ENCODE results near the gene CKS2. TPM values are rescaled to one million over a fixed set of nuclear protein-coding genes. Genes with fewer than 3 reads are reported as not detected.
A peak's percentile ranks its signal among the peaks of the same experiment; 100 is the strongest.

The CKS2 gene
- total RNA-seq, 1 experiment from 2014 or later: 299 TPM

DNA sequence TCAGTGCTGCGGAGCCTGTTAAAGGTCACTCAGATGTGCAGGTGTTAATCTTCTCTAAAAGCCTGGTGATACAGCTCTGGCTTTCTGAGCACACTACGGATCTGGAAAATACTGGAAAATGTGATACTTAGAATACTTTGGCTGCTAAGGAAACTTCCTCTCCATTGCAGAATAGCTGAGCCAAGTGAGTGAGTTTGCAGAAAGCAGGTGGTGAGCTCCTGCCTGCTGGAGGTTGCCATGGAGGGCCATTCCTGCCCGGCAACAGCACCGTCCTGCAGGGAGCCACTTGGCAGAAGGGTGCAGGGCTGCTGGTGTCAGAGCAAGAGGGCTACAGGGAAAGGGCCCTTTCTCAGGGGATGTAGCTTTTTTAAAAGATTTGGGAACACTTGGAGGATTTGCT is 48.0 kb downstream of the CKS2 start:
- Mint-ChIP-seq H3K27ac (no peak overlapping the region), H3K4me1 (no peaks in the 10 kb centered on the region), H3K27me3 (ENCODE audit: low read depth) (no peaks in the 10 kb centered on the region), H3K9me3 (no peaks in the 10 kb centered on the region), H3K4me3 (no peak overlapping the region), H3K36me3 (peaks cover 72% of the 10 kb centered on the region)
- no peak for ATAC-seq
- TF ChIP-seq, protein P1, sequence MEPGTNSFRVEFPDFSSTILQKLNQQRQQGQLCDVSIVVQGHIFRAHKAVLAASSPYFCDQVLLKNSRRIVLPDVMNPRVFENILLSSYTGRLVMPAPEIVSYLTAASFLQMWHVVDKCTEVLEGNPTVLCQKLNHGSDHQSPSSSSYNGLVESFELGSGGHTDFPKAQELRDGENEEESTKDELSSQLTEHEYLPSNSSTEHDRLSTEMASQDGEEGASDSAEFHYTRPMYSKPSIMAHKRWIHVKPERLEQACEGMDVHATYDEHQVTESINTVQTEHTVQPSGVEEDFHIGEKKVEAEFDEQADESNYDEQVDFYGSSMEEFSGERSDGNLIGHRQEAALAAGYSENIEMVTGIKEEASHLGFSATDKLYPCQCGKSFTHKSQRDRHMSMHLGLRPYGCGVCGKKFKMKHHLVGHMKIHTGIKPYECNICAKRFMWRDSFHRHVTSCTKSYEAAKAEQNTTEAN (CRISPR knock-in tag; IDR thresholded peaks at IDR 0.05): no peak
- no peak for TF ChIP-seq ZBTB21 (CRISPR knock-in tag; IDR thresholded peaks at IDR 0.05; ENCODE audit: borderline replicate concordance)
- CTCF ChIA-PET: no interaction called here
- POLR2A ChIA-PET: no interaction called here
- DNase-seq (ENCODE audit: low spot score): no peak

DNA sequence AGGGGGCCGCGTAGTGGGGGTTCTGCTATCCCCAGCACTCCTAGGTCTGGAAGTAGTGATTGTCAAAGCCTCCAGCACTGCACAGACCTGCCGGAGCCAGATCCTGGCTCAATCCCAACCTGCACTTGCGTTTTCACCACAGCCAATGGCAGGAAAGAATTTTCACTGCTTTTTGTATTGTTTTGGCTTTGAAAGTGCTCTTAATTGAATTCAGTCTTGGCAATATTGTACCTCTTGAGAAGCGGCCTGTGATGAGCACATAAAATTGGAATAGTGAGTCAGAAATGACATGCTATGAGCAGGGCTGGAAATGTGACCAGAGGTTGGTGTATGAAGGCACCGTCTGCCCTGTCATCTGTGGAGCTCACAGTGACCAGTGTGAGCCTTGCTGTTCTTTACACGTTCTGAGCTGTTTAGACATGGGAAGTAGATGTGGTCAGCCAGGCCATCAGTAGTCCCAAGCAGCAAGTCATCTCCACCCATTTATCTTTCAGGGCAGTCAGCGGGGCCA is 48.8 kb downstream of the CKS2 start:
- POLR2A ChIA-PET: no interaction called here
- no peak for ATAC-seq
- CTCF ChIA-PET: no interaction called here
- no peak for DNase-seq (ENCODE audit: low spot score)
- Mint-ChIP-seq H3K27me3 (ENCODE audit: low read depth) (no peaks in the 10 kb centered on the region), H3K36me3 (peaks cover 64% of the 10 kb centered on the region), H3K9me3 (no peaks in the 10 kb centered on the region), H3K4me1 (no peaks in the 10 kb centered on the region), H3K27ac (peak overlapping the region; percentile 26; the same call in 1 of the 2 replicates), H3K4me3 (no peak overlapping the region)
- TF ChIP-seq, protein P2, sequence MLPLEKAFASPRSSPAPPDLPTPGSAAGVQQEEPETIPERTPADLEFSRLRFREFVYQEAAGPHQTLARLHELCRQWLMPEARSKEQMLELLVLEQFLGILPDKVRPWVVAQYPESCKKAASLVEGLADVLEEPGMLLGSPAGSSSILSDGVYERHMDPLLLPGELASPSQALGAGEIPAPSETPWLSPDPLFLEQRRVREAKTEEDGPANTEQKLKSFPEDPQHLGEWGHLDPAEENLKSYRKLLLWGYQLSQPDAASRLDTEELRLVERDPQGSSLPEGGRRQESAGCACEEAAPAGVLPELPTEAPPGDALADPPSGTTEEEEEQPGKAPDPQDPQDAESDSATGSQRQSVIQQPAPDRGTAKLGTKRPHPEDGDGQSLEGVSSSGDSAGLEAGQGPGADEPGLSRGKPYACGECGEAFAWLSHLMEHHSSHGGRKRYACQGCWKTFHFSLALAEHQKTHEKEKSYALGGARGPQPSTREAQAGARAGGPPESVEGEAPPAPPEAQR (CRISPR knock-in tag; IDR thresholded peaks at IDR 0.05): no peak
- no peak for TF ChIP-seq NR2C2 (CRISPR knock-in tag; IDR thresholded peaks at IDR 0.05)
- no peak for TF ChIP-seq TEAD1 (CRISPR knock-in tag; IDR thresholded peaks at IDR 0.05)
- no peak for TF ChIP-seq ETV6 (CRISPR knock-in tag; IDR thresholded peaks at IDR 0.05)

DNA sequence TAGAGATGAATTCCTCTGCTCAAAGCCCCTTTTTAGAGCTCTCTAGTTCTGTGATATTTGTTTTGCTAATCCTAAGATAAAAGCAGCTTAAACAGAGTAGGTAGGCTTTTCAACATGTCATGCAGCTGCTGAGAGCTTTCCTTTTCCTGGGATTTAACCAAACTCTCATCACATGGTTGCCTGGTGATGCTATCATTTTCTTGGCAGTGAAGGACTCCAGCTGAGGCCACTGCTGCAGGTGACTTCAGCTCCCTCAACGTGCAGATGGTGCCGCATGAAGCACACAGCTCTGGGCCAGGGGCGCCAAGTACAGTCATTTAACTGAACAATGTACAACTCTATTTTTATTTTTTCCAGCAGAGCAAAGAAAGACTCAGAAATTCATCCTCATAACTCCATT is 49.5 kb downstream of the CKS2 start:
- Mint-ChIP-seq H3K4me1 (no peaks in the 10 kb centered on the region), H3K4me3 (no peak overlapping the region), H3K27me3 (ENCODE audit: low read depth) (no peaks in the 10 kb centered on the region), H3K9me3 (no peaks in the 10 kb centered on the region), H3K27ac (no peak overlapping the region), H3K36me3 (peaks cover 57% of the 10 kb centered on the region)
- ATAC-seq (no peak), DNase-seq (ENCODE audit: low spot score) (no peak)
- ChIA-PET CTCF (no interaction called here), POLR2A (no interaction called here)
- TF ChIP-seq CBFB (CRISPR knock-in tag; IDR thresholded peaks at IDR 0.05; ENCODE audit: low read depth): no peak
- TF ChIP-seq OVOL2 (CRISPR knock-in tag; IDR thresholded peaks at IDR 0.05; ENCODE audit: borderline replicate concordance): no peak
- no peak for TF ChIP-seq NFE2L1 (CRISPR knock-in tag; IDR thresholded peaks at IDR 0.05)
- TF ChIP-seq, protein P3, sequence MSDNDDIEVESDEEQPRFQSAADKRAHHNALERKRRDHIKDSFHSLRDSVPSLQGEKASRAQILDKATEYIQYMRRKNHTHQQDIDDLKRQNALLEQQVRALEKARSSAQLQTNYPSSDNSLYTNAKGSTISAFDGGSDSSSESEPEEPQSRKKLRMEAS (CRISPR knock-in tag; IDR thresholded peaks at IDR 0.05): no peak
- no peak for TF ChIP-seq JUN (CRISPR knock-in tag; IDR thresholded peaks at IDR 0.05)

DNA sequence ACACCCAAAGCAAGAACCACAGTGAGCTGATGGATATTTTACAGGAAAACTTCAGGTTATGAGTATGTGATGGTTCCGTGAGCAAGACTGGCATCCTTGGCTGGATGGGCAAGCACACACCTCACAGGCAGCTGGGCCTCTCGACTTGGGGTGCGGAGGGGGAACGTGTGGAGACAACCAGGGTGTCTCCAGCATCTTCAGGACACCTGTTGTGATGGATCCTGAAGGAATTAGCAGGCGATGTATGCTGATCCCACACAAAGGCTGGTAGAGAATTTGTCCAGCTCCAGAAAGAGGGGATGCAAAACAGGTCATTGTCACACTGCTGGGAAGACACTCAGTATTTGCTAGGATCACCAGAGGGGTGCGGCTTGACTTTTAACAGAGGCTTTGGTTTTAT is 50.0 kb downstream of the CKS2 start:
- Mint-ChIP-seq H3K27me3 (ENCODE audit: low read depth) (no peaks in the 10 kb centered on the region), H3K4me3 (no peak overlapping the region), H3K9me3 (no peaks in the 10 kb centered on the region), H3K4me1 (no peaks in the 10 kb centered on the region), H3K27ac (peak overlapping the region; percentile 6; the same call in 1 of the 2 replicates), H3K36me3 (peaks cover 53% of the 10 kb centered on the region)
- ATAC-seq (no peak), DNase-seq (ENCODE audit: low spot score) (no peak)
- POLR2A ChIA-PET: no interaction called here
- CTCF ChIA-PET: interaction anchor here (1.3 kb wide), 1 partner anchor 232 kb away, joined by 3 read pairs; no protein-coding TSS in a partner anchor
- TF ChIP-seq, protein P4, sequence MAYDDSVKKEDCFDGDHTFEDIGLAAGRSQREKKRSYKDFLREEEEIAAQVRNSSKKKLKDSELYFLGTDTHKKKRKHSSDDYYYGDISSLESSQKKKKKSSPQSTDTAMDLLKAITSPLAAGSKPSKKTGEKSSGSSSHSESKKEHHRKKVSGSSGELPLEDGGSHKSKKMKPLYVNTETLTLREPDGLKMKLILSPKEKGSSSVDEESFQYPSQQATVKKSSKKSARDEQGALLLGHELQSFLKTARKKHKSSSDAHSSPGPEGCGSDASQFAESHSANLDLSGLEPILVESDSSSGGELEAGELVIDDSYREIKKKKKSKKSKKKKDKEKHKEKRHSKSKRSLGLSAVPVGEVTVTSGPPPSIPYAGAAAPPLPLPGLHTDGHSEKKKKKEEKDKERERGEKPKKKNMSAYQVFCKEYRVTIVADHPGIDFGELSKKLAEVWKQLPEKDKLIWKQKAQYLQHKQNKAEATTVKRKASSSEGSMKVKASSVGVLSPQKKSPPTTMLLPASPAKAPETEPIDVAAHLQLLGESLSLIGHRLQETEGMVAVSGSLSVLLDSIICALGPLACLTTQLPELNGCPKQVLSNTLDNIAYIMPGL (CRISPR knock-in tag; IDR thresholded peaks at IDR 0.05): no peak
- TF ChIP-seq ZNF121 (CRISPR knock-in tag; IDR thresholded peaks at IDR 0.05) (no peak), TP53 (CRISPR knock-in tag; IDR thresholded peaks at IDR 0.05) (no peak), ZNF232 (CRISPR knock-in tag; IDR thresholded peaks at IDR 0.05) (no peak), ZNF423 (CRISPR knock-in tag; IDR thresholded peaks at IDR 0.05) (no peak), FOXP1 (CRISPR knock-in tag; IDR thresholded peaks at IDR 0.05; ENCODE audit: borderline replicate concordance) (no peak), GRHL2 (CRISPR knock-in tag; IDR thresholded peaks at IDR 0.05; ENCODE audit: insufficient replicate concordance, severe bottlenecking) (no peak), NFYB (CRISPR knock-in tag; conservative IDR thresholded peaks at IDR 0.05; ENCODE audit: low read depth) (no peak), SMAD3 (CRISPR knock-in tag; IDR thresholded peaks at IDR 0.05; ENCODE audit: borderline replicate concordance) (no peak)
- TF ChIP-seq, protein P5, sequence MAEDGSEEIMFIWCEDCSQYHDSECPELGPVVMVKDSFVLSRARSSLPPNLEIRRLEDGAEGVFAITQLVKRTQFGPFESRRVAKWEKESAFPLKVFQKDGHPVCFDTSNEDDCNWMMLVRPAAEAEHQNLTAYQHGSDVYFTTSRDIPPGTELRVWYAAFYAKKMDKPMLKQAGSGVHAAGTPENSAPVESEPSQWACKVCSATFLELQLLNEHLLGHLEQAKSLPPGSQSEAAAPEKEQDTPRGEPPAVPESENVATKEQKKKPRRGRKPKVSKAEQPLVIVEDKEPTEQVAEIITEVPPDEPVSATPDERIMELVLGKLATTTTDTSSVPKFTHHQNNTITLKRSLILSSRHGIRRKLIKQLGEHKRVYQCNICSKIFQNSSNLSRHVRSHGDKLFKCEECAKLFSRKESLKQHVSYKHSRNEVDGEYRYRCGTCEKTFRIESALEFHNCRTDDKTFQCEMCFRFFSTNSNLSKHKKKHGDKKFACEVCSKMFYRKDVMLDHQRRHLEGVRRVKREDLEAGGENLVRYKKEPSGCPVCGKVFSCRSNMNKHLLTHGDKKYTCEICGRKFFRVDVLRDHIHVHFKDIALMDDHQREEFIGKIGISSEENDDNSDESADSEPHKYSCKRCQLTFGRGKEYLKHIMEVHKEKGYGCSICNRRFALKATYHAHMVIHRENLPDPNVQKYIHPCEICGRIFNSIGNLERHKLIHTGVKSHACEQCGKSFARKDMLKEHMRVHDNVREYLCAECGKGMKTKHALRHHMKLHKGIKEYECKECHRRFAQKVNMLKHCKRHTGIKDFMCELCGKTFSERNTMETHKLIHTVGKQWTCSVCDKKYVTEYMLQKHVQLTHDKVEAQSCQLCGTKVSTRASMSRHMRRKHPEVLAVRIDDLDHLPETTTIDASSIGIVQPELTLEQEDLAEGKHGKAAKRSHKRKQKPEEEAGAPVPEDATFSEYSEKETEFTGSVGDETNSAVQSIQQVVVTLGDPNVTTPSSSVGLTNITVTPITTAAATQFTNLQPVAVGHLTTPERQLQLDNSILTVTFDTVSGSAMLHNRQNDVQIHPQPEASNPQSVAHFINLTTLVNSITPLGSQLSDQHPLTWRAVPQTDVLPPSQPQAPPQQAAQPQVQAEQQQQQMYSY (CRISPR knock-in tag; IDR thresholded peaks at IDR 0.05): no peak
- TF ChIP-seq, protein P6, sequence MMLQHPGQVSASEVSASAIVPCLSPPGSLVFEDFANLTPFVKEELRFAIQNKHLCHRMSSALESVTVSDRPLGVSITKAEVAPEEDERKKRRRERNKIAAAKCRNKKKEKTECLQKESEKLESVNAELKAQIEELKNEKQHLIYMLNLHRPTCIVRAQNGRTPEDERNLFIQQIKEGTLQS (CRISPR knock-in tag; conservative IDR thresholded peaks at IDR 0.05): no peak
